ENCODE measurements around the gene HS3ST5.
"Not testable (repeated sequence)": the region's sequence is repeated elsewhere in the genome, so short reads cannot be mapped to it uniquely, and the experiment has no call there.

HS3ST5 gene

DNA sequence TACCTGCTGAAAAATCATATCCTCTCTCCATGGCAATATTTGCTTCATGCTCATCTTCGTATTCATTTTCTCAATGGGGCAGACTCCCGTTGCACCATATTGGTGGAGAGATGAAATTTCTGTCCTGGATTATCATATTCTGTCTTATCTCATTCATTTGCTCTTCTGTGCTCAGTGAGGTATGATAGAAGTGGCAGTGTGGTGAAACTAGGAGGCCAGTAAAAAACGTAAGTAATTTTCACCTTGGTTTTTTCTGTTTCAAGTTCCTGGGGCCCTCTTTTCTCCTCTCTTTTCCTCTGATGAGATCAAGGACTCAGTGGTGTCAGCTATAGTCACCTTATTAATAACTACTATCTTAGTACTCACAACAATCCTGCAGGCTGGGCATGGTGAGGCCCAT lies 189.4 kb downstream of the HS3ST5 start:
- no peaks in the 10 kb centered on the region for H3K27me3 ChIP-seq (ENCODE audit: control insufficient read depth, insufficient read depth, low read length)
- H3K27ac ChIP-seq (ENCODE audit: low read depth, low read length): no peak overlapping the region
- no peaks in the 10 kb centered on the region for H3K9me3 ChIP-seq (ENCODE audit: control insufficient read depth, insufficient read depth, low read depth, low read length)
- no peak overlapping the region for H3K9ac ChIP-seq (ENCODE audit: low read length)
- no peaks in the 10 kb centered on the region for H3K36me3 ChIP-seq (ENCODE audit: control insufficient read depth, insufficient read depth, low read length)
- H3K4me1 ChIP-seq (ENCODE audit: control insufficient read depth, insufficient read depth, low read length): peaks cover 7% of the 10 kb centered on the region
- no peak overlapping the region for H3K4me3 ChIP-seq (ENCODE audit: low read depth, low read length)

- Histone ChIP-seq H3K9me3 (ENCODE audit: control insufficient read depth, insufficient read depth, low read depth, low read length) (peaks cover 5% of the 10 kb centered on the region; the same call in 1 of the 2 replicates), H3K4me1 (ENCODE audit: control insufficient read depth, insufficient read depth, low read length) (peaks cover 7% of the 10 kb centered on the region), H3K4me3 (ENCODE audit: low read depth, low read length) (no peak overlapping the region), H3K9ac (ENCODE audit: low read length) (no peak overlapping the region), H3K27me3 (ENCODE audit: control insufficient read depth, insufficient read depth, low read length) (no peaks in the 10 kb centered on the region), H3K36me3 (ENCODE audit: control insufficient read depth, insufficient read depth, low read length) (no peaks in the 10 kb centered on the region), H3K27ac (ENCODE audit: low read depth, low read length) (no peak overlapping the region)
These were observed 191.6 kb downstream of the HS3ST5 start for GRCh38 chr6:114151064-114151690.

- not testable (repeated sequence) for H3K36me3 ChIP-seq (ENCODE audit: control insufficient read depth, insufficient read depth, low read length); H3K4me3 ChIP-seq (ENCODE audit: low read depth, low read length); H3K9ac ChIP-seq (ENCODE audit: low read length); H3K27me3 ChIP-seq (ENCODE audit: control insufficient read depth, insufficient read depth, low read length); H3K27ac ChIP-seq (ENCODE audit: low read depth, low read length); H3K9me3 ChIP-seq (ENCODE audit: control insufficient read depth, insufficient read depth, low read depth, low read length)
- H3K4me1 ChIP-seq (ENCODE audit: control insufficient read depth, insufficient read depth, low read length): peaks cover 11% of the 10 kb centered on the region
These were observed 193.6 kb downstream of the HS3ST5 start for GRCh38 chr6:114149182-114149581.

- Histone ChIP-seq H3K36me3 (ENCODE audit: control insufficient read depth, insufficient read depth, low read length) (no peaks in the 10 kb centered on the region), H3K9me3 (ENCODE audit: control insufficient read depth, insufficient read depth, low read depth, low read length) (peaks cover 5% of the 10 kb centered on the region; the same call in 1 of the 2 replicates), H3K4me1 (ENCODE audit: control insufficient read depth, insufficient read depth, low read length) (peaks cover 11% of the 10 kb centered on the region), H3K9ac (ENCODE audit: low read length) (no peak overlapping the region), H3K27ac (ENCODE audit: low read depth, low read length) (no peak overlapping the region), H3K27me3 (ENCODE audit: control insufficient read depth, insufficient read depth, low read length) (no peaks in the 10 kb centered on the region), H3K4me3 (ENCODE audit: low read depth, low read length) (no peak overlapping the region)
These were observed 197.7 kb downstream of the HS3ST5 start for GRCh38 chr6:114144887-114145851.

DNA sequence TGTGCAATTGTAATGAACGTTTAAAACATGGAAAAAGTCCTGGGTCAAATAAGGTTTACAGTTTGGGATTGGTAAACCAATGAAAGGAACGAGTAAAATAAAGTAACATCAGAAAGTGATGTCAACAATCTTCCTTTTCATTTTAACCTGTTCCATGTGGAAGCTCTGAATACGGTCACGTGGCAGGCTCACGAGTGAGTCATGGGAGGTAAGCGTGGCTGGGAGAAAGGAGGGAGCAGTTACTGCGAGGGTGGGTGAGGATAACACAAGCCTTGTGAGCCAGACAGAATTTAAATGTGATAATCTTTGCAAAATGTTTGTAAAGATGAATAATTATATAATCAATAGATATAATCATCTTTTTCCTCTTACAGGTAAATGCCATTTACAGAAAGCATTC lies 200.6 kb downstream of the HS3ST5 start:
- Histone ChIP-seq H3K9me3 (ENCODE audit: control insufficient read depth, insufficient read depth, low read depth, low read length) (peaks cover 3% of the 10 kb centered on the region; the same call in 1 of the 2 replicates), H3K36me3 (ENCODE audit: control insufficient read depth, insufficient read depth, low read length) (no peaks in the 10 kb centered on the region), H3K27ac (ENCODE audit: low read depth, low read length) (no peak overlapping the region), H3K4me1 (ENCODE audit: control insufficient read depth, insufficient read depth, low read length) (peaks cover 11% of the 10 kb centered on the region), H3K9ac (ENCODE audit: low read length) (no peak overlapping the region), H3K4me3 (ENCODE audit: low read depth, low read length) (no peak overlapping the region), H3K27me3 (ENCODE audit: control insufficient read depth, insufficient read depth, low read length) (no peaks in the 10 kb centered on the region)

GRCh38 chr6:114140416-114140815 lies 202.4 kb downstream of the HS3ST5 start:
- H3K9me3 ChIP-seq (ENCODE audit: control insufficient read depth, insufficient read depth, low read depth, low read length): no peaks in the 10 kb centered on the region
- H3K36me3 ChIP-seq (ENCODE audit: control insufficient read depth, insufficient read depth, low read length): no peaks in the 10 kb centered on the region
- H3K27me3 ChIP-seq (ENCODE audit: control insufficient read depth, insufficient read depth, low read length): no peaks in the 10 kb centered on the region
- no peak overlapping the region for H3K27ac ChIP-seq (ENCODE audit: low read depth, low read length)
- H3K4me3 ChIP-seq (ENCODE audit: low read depth, low read length): no peak overlapping the region
- H3K4me1 ChIP-seq (ENCODE audit: control insufficient read depth, insufficient read depth, low read length): peaks cover 7% of the 10 kb centered on the region
- H3K9ac ChIP-seq (ENCODE audit: low read length): no peak overlapping the region

DNA sequence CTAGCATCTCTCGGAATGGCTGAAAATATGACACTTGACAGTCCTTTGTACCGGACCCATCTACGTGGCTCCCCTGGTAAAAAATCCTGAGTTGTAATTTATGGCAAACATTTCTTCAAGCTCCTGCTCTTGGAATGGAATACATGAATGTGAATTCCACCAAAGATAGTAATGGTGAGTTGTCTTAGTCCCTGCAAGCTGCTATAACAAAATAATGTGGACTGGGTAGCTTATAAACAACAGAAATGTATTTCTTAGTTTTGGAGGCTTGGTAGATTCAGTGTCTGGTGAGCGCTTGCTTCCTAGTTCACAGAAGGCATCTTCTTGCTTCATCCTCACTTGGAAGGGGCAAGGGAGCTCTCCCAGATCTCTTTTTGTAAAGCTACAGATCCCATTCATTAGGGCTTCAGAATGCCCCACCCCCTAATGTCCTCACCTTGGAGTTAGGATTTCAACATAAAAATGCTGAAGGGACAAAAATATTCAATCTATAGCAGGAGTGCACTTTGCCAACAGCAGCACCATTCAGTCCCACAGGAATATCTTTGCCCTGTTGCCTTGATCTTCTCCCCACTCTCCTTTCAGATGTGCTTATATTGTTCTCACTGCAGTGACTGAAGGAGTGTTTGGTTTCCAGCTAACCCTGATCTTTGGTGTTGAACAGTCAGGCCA lies 204.1 kb downstream of the HS3ST5 start:
- no peak overlapping the region for H3K4me3 ChIP-seq (ENCODE audit: low read depth, low read length)
- no peaks in the 10 kb centered on the region for H3K9me3 ChIP-seq (ENCODE audit: control insufficient read depth, insufficient read depth, low read depth, low read length)
- no peak overlapping the region for H3K27ac ChIP-seq (ENCODE audit: low read depth, low read length)
- no peaks in the 10 kb centered on the region for H3K36me3 ChIP-seq (ENCODE audit: control insufficient read depth, insufficient read depth, low read length)
- H3K9ac ChIP-seq (ENCODE audit: low read length): no peak overlapping the region
- H3K4me1 ChIP-seq (ENCODE audit: control insufficient read depth, insufficient read depth, low read length): no peaks in the 10 kb centered on the region; the same call in 1 of the 2 replicates
- H3K27me3 ChIP-seq (ENCODE audit: control insufficient read depth, insufficient read depth, low read length): no peaks in the 10 kb centered on the region

DNA sequence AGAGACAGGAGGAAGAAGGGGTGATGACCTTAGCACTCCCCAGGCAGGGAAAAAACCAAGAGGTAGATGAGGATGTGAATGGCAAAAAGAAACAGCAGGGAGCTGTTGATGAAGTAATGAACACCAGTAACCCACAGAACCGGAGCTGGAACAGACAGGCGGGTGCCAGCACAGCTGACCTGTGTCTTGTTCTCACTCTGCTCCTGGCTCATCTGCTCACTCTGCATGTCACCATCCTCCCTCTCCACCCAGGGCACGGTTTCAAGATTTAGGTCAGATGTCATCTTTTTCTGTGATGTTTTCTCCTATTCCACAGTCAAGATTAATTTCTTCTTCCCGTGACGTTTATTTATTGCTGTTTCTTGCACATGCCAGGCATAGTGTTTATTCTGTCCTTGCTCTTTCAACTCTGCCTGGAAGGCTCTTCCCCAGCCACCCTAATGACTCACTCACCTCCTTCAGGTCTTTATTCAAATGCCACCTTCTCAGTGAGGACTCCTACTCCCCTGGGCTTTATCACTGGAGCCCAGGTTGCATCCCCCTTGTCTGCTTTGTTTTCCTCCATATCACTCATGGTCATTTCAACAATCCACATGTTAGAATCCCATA lies 207.4 kb downstream of the HS3ST5 start:
- H3K36me3 ChIP-seq (ENCODE audit: control insufficient read depth, insufficient read depth, low read length): no peaks in the 10 kb centered on the region
- H3K4me3 ChIP-seq (ENCODE audit: low read depth, low read length): no peak overlapping the region
- H3K9ac ChIP-seq (ENCODE audit: low read length): no peak overlapping the region
- no peaks in the 10 kb centered on the region for H3K27me3 ChIP-seq (ENCODE audit: control insufficient read depth, insufficient read depth, low read length)
- no peak overlapping the region for H3K27ac ChIP-seq (ENCODE audit: low read depth, low read length)
- no peaks in the 10 kb centered on the region; the same call in 1 of the 2 replicates for H3K4me1 ChIP-seq (ENCODE audit: control insufficient read depth, insufficient read depth, low read length)
- H3K9me3 ChIP-seq (ENCODE audit: control insufficient read depth, insufficient read depth, low read depth, low read length): no peaks in the 10 kb centered on the region

DNA sequence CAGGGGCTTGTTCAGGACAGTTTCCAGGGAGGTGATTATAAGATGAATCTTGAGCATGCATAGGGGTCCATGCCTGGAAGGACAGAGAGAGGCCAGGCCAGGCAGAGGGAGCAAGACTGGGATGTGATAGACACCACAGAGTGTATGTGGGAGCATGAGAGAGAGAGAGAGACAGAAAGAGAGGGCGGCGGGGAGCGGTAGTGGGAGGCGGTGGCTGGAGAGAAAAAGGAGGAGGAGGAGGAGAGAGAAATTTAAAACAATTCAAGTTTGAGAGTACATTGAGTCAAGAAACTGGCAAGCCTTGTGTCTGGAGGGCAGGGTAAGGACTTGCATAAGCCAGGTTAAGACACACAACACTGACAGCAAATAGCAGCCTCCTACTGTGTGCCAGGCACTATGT lies 209.0 kb downstream of the HS3ST5 start:
- Histone ChIP-seq H3K9ac (ENCODE audit: low read length) (no peak overlapping the region), H3K9me3 (ENCODE audit: control insufficient read depth, insufficient read depth, low read depth, low read length) (no peaks in the 10 kb centered on the region), H3K4me1 (ENCODE audit: control insufficient read depth, insufficient read depth, low read length) (no peaks in the 10 kb centered on the region; the same call in 1 of the 2 replicates)

DNA sequence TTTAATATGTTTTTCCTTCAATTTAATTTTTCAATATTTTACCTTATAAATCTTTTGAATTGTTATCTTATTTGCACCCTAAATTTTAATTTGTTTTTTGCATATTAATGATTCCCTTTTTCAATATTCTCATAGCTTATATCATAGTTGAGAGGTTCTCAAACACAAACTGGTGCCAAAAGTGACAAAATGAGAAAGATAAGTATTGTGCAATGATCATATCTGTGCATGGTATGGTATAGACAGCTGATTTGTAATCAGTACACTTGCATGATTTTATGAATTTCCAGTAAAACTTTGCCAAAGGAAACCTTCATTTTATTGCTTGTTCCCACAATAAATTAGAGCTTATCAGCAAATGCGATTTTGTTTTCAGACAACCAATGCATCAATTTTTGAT lies 210.9 kb downstream of the HS3ST5 start:
- no peaks in the 10 kb centered on the region for H3K9me3 ChIP-seq (ENCODE audit: control insufficient read depth, insufficient read depth, low read depth, low read length)
- no peaks in the 10 kb centered on the region for H3K36me3 ChIP-seq (ENCODE audit: control insufficient read depth, insufficient read depth, low read length)
- H3K4me3 ChIP-seq (ENCODE audit: low read depth, low read length): no peak overlapping the region
- no peak overlapping the region for H3K9ac ChIP-seq (ENCODE audit: low read length)
- no peaks in the 10 kb centered on the region for H3K27me3 ChIP-seq (ENCODE audit: control insufficient read depth, insufficient read depth, low read length)
- H3K27ac ChIP-seq (ENCODE audit: low read depth, low read length): no peak overlapping the region
- no peaks in the 10 kb centered on the region; the same call in 1 of the 2 replicates for H3K4me1 ChIP-seq (ENCODE audit: control insufficient read depth, insufficient read depth, low read length)

More for the DNA sequence above, 209.0 kb downstream of the HS3ST5 start:
- H3K27me3 ChIP-seq (ENCODE audit: control insufficient read depth, insufficient read depth, low read length): no peaks in the 10 kb centered on the region
- H3K36me3 ChIP-seq (ENCODE audit: control insufficient read depth, insufficient read depth, low read length): no peaks in the 10 kb centered on the region
- H3K27ac ChIP-seq (ENCODE audit: low read depth, low read length): no peak overlapping the region
- H3K4me3 ChIP-seq (ENCODE audit: low read depth, low read length): no peak overlapping the region

All from HUES6 (cell line).